LHCN-M2 (cell line): ENCODE results near the gene TDO2. TPM values are rescaled to one million over a fixed set of nuclear protein-coding genes. Genes with fewer than 3 reads are reported as not detected.
A peak's percentile ranks its signal among the peaks of the same experiment; 100 is the strongest.
"Not testable (repeated sequence)": the region's sequence is repeated elsewhere in the genome, so short reads cannot be mapped to it uniquely, and the experiment has no call there.

ENCODE experiments used
- DNase-seq: peaks from one replicate; pipeline ENCODE4 v3.0.0-alpha.2; 2012; ENCODE audit warnings: low read depth
- total RNA-seq: library from RNA; depleted of rRNA; stranded (reverse); fragments of >200 nt; gene quantifications from 2 replicates; pipeline ENCODE4 v1.2.3, GENCODE V29; 2014

Gene TDO2
- total RNA-seq, 1 experiment from 2014 or later, result 0.80 TPM

- no peak for DNase-seq
These were observed 4.1 kb downstream of the TDO2 start for GRCh38 chr4:155907556-155907955.

GRCh38 chr4:155908187-155909139, 5.0 kb downstream of the TDO2 start:
- no peak for DNase-seq

- DNase-seq, result no peak
These were observed 6.2 kb downstream of the TDO2 start for GRCh38 chr4:155909615-155910226.

GRCh38 chr4:155911905-155912304, 8.4 kb downstream of the TDO2 start:
- DNase-seq, result no peak

- DNase-seq, result no peak
These were observed 11.3 kb downstream of the TDO2 start for GRCh38 chr4:155914782-155915181.

- DNase-seq, result no peak
These were observed 18.1 kb downstream of the TDO2 start for GRCh38 chr4:155921597-155921996.

- DNase-seq, result no peak
These were observed 21.1 kb downstream of the TDO2 start for GRCh38 chr4:155924637-155925036.

GRCh38 chr4:155929833-155930232, 26.3 kb downstream of the TDO2 start:
- DNase-seq, result no peak

GRCh38 chr4:155930330-155930729, 26.8 kb downstream of the TDO2 start:
- DNase-seq, result no peak

- no peak for DNase-seq
These were observed 28.1 kb downstream of the TDO2 start for GRCh38 chr4:155931634-155932033.

GRCh38 chr4:155934634-155935033, 31.1 kb downstream of the TDO2 start:
- not testable (repeated sequence) for DNase-seq

- DNase-seq, result no peak
These were observed 32.0 kb downstream of the TDO2 start for GRCh38 chr4:155935389-155935986.

GRCh38 chr4:155941085-155941790, 37.7 kb downstream of the TDO2 start:
- no peak for DNase-seq

GRCh38 chr4:155941820-155942219, 38.3 kb downstream of the TDO2 start:
- DNase-seq, result no peak

GRCh38 chr4:155943605-155944291, 40.3 kb downstream of the TDO2 start:
- no peak for DNase-seq

GRCh38 chr4:155944516-155944915, 41.0 kb downstream of the TDO2 start:
- DNase-seq, result peak; percentile 19

- DNase-seq, result peak; percentile 68
These were observed 43.0 kb downstream of the TDO2 start for GRCh38 chr4:155946486-155946885.

GRCh38 chr4:155948541-155948940, 45.0 kb downstream of the TDO2 start:
- no peak for DNase-seq

- DNase-seq, result no peak
These were observed 47.0 kb downstream of the TDO2 start for GRCh38 chr4:155950461-155950860.

GRCh38 chr4:155952501-155952901, 49.0 kb downstream of the TDO2 start:
- peak; percentile 37 for DNase-seq
